GM13976 (cell line): ENCODE data around the gene ARMH2.

Experiments used
- DNase-seq: peaks from one replicate; pipeline ENCODE4 v3.0.0; 2012; ENCODE audit warnings: low spot score
- in situ Hi-C: fragments of 300-500 bp; cut with MboI; formaldehyde crosslinking; loops from one replicate; pipeline ENCODE4 v1.12.0; 2022; ENCODE audit warnings: low sequenced_read_pairs, mixed read lengths, inconsistent platforms; ENCODE audit not compliant: unreplicated experiment
- TF ChIP-seq, protein P1 (sequence below): IDR thresholded peaks from 2 replicates; pipeline ENCODE4 v1.5.1; 2012; ENCODE audit warnings: borderline replicate concordance, mild to moderate bottlenecking; ENCODE audit not compliant: insufficient read depth; ENCODE audit errors: extremely low read depth, missing control alignments, control extremely low read depth

ARMH2 gene

DNA sequence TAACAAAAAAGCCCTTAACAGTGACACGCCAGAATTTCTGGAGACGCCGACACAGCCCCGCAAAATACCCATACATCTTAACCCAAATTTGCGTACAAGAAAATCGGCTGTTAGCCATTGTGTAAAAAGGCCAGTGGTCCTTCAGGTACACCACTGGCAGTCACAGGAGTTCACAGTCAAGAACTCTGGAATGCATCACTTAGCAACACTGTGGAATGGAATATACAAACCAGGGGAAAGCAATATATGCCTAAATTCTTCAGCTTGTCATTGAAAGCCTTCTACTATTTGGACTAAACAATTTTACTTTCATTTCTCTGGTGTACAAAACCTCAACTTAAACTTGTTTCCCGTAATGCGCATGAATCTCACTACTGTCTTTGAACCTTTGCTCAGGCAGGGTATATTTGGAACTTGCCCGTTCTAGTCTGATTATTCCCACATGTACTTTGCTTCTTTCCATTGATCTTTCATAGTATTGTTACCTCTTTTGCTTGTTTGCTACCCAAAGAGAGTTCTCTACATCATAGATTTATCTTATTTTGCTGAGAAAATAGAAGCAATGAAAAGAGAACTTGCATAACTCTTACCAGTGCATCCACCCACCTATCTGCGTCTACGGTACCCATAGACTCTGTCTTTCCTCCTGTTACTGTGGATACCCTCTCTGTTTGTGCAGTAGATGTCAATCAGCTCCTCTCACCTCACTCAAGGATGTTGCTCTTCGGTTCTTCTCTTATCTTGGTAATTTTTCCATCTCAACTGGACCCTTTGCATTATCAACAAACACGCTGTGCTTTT lies at the start of gene ARMH2:
Gene ARMH2, minus strand, starts transcription at position 178 of the 801 bp plus-strand sequence. Its CDS starts 60 bp downstream, at position 118.
- DNase-seq = no peak
- TF ChIP-seq, protein P1, sequence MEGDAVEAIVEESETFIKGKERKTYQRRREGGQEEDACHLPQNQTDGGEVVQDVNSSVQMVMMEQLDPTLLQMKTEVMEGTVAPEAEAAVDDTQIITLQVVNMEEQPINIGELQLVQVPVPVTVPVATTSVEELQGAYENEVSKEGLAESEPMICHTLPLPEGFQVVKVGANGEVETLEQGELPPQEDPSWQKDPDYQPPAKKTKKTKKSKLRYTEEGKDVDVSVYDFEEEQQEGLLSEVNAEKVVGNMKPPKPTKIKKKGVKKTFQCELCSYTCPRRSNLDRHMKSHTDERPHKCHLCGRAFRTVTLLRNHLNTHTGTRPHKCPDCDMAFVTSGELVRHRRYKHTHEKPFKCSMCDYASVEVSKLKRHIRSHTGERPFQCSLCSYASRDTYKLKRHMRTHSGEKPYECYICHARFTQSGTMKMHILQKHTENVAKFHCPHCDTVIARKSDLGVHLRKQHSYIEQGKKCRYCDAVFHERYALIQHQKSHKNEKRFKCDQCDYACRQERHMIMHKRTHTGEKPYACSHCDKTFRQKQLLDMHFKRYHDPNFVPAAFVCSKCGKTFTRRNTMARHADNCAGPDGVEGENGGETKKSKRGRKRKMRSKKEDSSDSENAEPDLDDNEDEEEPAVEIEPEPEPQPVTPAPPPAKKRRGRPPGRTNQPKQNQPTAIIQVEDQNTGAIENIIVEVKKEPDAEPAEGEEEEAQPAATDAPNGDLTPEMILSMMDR = no peak
- in situ Hi-C loops = no loop called here

DNA sequence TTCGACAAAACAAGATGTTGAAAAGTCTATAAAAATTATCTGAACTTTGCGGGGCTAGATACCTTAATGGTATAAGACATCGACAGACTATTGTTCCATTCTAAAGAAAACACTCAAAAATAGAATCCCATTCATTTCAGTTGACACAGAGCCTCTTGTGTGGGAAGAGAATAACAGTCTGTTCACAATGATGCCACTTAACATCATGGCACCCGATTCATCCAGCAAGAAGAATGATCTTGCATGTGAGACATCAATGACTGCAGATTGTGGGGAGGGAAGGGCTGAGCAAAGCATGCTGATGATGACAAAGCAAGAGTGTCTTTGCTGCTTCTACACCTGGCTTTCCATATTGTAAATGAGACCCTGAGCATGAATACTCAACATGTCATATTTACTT lies 49.7 kb upstream of the ARMH2 start:
- no peak for DNase-seq
- TF ChIP-seq, protein P1 = no peak
- in situ Hi-C loops = no loop called here

DNA sequence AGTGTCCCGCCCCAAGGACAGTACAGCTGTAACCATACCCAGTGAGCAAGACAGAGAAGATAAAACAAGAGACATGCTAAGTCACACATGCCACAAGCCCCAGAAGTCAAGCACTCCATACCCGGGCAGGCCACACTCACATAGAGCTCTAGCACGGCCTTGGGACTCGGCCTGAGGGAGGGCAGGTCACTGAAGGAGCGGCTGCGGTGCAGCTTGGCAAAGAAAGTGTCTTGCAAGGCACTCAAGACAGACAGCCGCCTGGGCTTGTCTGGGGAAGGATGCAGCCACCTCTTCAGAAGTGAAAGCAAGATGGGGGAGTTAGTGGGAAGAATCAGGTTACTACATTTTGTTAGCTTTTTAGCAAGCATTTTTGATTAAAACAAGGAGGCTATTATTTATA lies 48.7 kb upstream of the ARMH2 start:
- no peak for DNase-seq
- in situ Hi-C loops = no loop called here
- TF ChIP-seq, protein P1 = no peak

DNA sequence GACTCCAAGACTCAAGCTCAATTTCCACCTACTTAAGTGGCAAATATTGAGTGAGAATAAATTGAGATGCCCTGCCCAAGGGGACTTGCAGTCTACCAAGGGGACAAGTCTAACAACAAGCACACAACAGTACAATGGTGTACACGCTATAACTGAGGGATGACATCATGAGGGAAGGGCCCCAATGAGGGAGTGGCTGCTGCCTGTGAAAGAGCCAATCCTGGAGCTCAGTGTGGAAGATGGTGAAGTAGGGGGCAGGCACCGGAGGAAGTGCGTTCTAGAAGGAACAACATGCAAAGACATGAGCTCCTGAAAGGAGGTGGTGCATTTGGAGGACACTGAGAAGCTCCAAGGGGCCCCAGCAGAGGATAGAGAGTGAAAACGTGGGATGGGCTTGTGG lies 46.9 kb upstream of the ARMH2 start:
- DNase-seq = no peak
- TF ChIP-seq, protein P1 = no peak
- in situ Hi-C loops = no loop called here

DNA sequence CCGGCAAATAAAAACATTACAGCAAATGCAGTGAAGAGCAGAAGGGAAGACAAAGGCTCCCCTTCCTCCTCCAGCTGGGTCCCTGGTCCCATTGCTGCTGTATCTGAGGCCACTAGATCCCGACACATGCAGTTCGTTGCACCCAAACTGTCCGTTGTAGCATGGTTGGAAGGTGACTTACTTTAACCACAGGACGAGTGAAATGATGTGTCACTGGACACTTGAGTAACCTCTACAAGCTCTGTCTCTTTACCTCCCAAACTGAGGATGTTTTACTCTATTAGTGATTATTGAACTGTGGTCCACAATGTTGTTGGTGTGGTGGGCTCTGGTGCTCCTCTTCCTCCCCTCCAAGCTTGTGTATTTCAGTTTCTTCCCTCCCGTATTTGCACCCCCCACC lies 46.2 kb upstream of the ARMH2 start:
- TF ChIP-seq, protein P1 = no peak
- peak; percentile 32 for DNase-seq
- in situ Hi-C loops = no loop called here

DNA sequence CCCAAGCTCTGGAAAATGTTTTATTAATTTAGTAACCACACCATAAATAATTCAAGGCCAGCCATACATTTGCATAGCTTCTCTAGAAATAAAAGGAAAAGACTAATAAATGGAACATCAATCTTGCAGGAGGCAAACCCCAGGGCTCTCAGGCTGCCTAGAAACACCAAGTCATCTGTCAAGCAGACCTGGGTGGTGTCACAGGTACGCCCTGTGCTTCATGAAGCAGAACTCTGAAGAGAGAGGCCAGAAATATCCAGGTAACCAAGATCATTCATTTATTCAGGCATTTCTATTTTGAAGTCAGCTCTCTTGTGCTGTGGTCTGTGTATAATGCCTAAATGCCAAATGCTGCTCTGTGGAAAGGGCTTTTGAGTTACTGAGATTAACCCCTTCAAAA lies 45.3 kb upstream of the ARMH2 start:
- TF ChIP-seq, protein P1 = no peak
- in situ Hi-C loops = no loop called here
- no peak for DNase-seq
